ENCODE results near the gene KLHL21. TPM values are rescaled to one million over a fixed set of nuclear protein-coding genes. Genes with fewer than 3 reads are reported as not detected.

The KLHL21 gene
- total RNA-seq, 2 donors from 2014 or later, result 20.2 to 46.2 TPM

- peaks cover 3 to 9% of the 10 kb centered on the region in 2 donors for H3K4me1 Mint-ChIP-seq (ENCODE audit: low read depth in 2 of 2)
- no peak overlapping the region for H3K4me3 Mint-ChIP-seq
- DNase-seq (ENCODE audit: low spot score), result no peak
- no peaks in the 10 kb centered on the region for H3K9me3 Mint-ChIP-seq
- H3K27me3 Mint-ChIP-seq, result no peaks in the 10 kb centered on the region
- ATAC-seq, result no peak
- no peak overlapping the region for H3K27ac Mint-ChIP-seq
- no peaks in the 10 kb centered on the region for H3K36me3 Mint-ChIP-seq
These were observed 30.2 kb upstream of the KLHL21 start for GRCh38 chr1:6632588-6633514.

- Mint-ChIP-seq H3K4me3 (no peak overlapping the region), H3K4me1 (ENCODE audit: low read depth in 2 of 2) (peaks cover 14 to 24% of the 10 kb centered on the region in 2 donors), H3K27me3 (no peaks in the 10 kb centered on the region), H3K27ac (no peak overlapping the region), H3K9me3 (no peaks in the 10 kb centered on the region), H3K36me3 (no peaks in the 10 kb centered on the region)
- no peak for DNase-seq (ENCODE audit: low spot score)
- ATAC-seq, result no peak
These were observed 28.4 kb upstream of the KLHL21 start for GRCh38 chr1:6631058-6631457.

- Mint-ChIP-seq H3K4me1 (ENCODE audit: low read depth in 2 of 2) (peaks cover 14 to 24% of the 10 kb centered on the region in 2 donors), H3K27me3 (no peaks in the 10 kb centered on the region), H3K9me3 (no peaks in the 10 kb centered on the region), H3K4me3 (no peak overlapping the region), H3K36me3 (no peaks in the 10 kb centered on the region), H3K27ac (no peak overlapping the region)
- no peak for ATAC-seq
- DNase-seq (ENCODE audit: low spot score), result no peak
These were observed 27.4 kb upstream of the KLHL21 start for GRCh38 chr1:6630027-6630426.

- H3K4me1 Mint-ChIP-seq (ENCODE audit: low read depth in 2 of 2), result peaks cover 18 to 28% of the 10 kb centered on the region in 2 donors
- ATAC-seq (no peak), DNase-seq (ENCODE audit: low spot score) (no peak)
- no peak overlapping the region for H3K4me3 Mint-ChIP-seq
- H3K27me3 Mint-ChIP-seq, result no peaks in the 10 kb centered on the region
- H3K9me3 Mint-ChIP-seq, result no peaks in the 10 kb centered on the region
- H3K36me3 Mint-ChIP-seq, result no peaks in the 10 kb centered on the region
- no peak overlapping the region for H3K27ac Mint-ChIP-seq
These were observed 26.4 kb upstream of the KLHL21 start for GRCh38 chr1:6628971-6629479.

- DNase-seq (ENCODE audit: low spot score) (no peak), ATAC-seq (no peak)
- Mint-ChIP-seq H3K4me1 (ENCODE audit: low read depth in 2 of 2) (peaks cover 27 to 31% of the 10 kb centered on the region in 2 donors), H3K9me3 (no peaks in the 10 kb centered on the region), H3K27me3 (no peaks in the 10 kb centered on the region), H3K27ac (peak overlapping the region; percentile 13 to 69), H3K36me3 (no peaks in the 10 kb centered on the region), H3K4me3 (peak overlapping the region; percentile 93)
These were observed 25.3 kb upstream of the KLHL21 start for GRCh38 chr1:6627841-6628545.

GRCh38 chr1:6627031-6627430, 24.4 kb upstream of the KLHL21 start:
- peaks cover 27 to 31% of the 10 kb centered on the region in 2 donors for H3K4me1 Mint-ChIP-seq (ENCODE audit: low read depth in 2 of 2)
- no peaks in the 10 kb centered on the region for H3K36me3 Mint-ChIP-seq
- H3K27ac Mint-ChIP-seq, result peak overlapping the region; percentile 13 to 83
- DNase-seq (ENCODE audit: low spot score) (no peak), ATAC-seq (no peak)
- H3K27me3 Mint-ChIP-seq, result no peaks in the 10 kb centered on the region
- H3K9me3 Mint-ChIP-seq, result no peaks in the 10 kb centered on the region
- peak overlapping the region; percentile 93 for H3K4me3 Mint-ChIP-seq

GRCh38 chr1:6625584-6626149, 23.0 kb upstream of the KLHL21 start:
- H3K4me1 Mint-ChIP-seq (ENCODE audit: low read depth in 2 of 2), result peaks cover 27 to 31% of the 10 kb centered on the region in 2 donors
- no peak for DNase-seq (ENCODE audit: low spot score)
- no peaks in the 10 kb centered on the region for H3K36me3 Mint-ChIP-seq
- ATAC-seq, result peak in 1 of 2 donors; percentile 57
- H3K27ac Mint-ChIP-seq, result peak overlapping the region in 1 of 2 donors; percentile 83
- no peaks in the 10 kb centered on the region for H3K9me3 Mint-ChIP-seq
- no peaks in the 10 kb centered on the region for H3K27me3 Mint-ChIP-seq
- peak overlapping the region; percentile 93 for H3K4me3 Mint-ChIP-seq

- ATAC-seq (peak; percentile 97 to 98), DNase-seq (ENCODE audit: low spot score) (peak; percentile 89)
- Mint-ChIP-seq H3K4me3 (peak within 1 kb of the TSS; percentile 93), H3K27me3 (no peaks in the 10 kb centered on the region), H3K4me1 (ENCODE audit: low read depth in 2 of 2) (peaks cover 27 to 31% of the 10 kb centered on the region in 2 donors), H3K36me3 (no peaks in the 10 kb centered on the region), H3K27ac (peak within 1 kb of the TSS in 1 of 2 donors; percentile 83), H3K9me3 (no peaks in the 10 kb centered on the region)
These were observed 22.3 kb upstream of the KLHL21 start, which contains the start of gene THAP3 for GRCh38 chr1:6624710-6625583. Gene THAP3, plus strand, starts transcription at chr1:6624868. Its CDS starts 351 bp downstream, at chr1:6625219.

- Mint-ChIP-seq H3K27me3 (no peaks in the 10 kb centered on the region), H3K4me3 (no peak overlapping the region), H3K9me3 (no peaks in the 10 kb centered on the region), H3K27ac (no peak overlapping the region), H3K4me1 (ENCODE audit: low read depth in 2 of 2) (peaks cover 25 to 27% of the 10 kb centered on the region in 2 donors), H3K36me3 (no peaks in the 10 kb centered on the region)
- ATAC-seq (no peak), DNase-seq (ENCODE audit: low spot score) (no peak)
These were observed 20.7 kb upstream of the KLHL21 start for GRCh38 chr1:6623269-6623965.

- H3K4me1 Mint-ChIP-seq (ENCODE audit: low read depth in 2 of 2), result peaks cover 19 to 21% of the 10 kb centered on the region in 2 donors
- no peak for DNase-seq (ENCODE audit: low spot score)
- H3K27me3 Mint-ChIP-seq, result no peaks in the 10 kb centered on the region
- no peak for ATAC-seq
- no peaks in the 10 kb centered on the region for H3K9me3 Mint-ChIP-seq
- no peak overlapping the region for H3K4me3 Mint-ChIP-seq
- H3K27ac Mint-ChIP-seq, result no peak overlapping the region
- H3K36me3 Mint-ChIP-seq, result no peaks in the 10 kb centered on the region
These were observed 19.9 kb upstream of the KLHL21 start for GRCh38 chr1:6622396-6623152.

- DNase-seq (ENCODE audit: low spot score) (no peak), ATAC-seq (no peak)
- Mint-ChIP-seq H3K36me3 (no peaks in the 10 kb centered on the region), H3K27me3 (no peaks in the 10 kb centered on the region), H3K4me1 (ENCODE audit: low read depth in 2 of 2) (peaks cover 15 to 17% of the 10 kb centered on the region in 2 donors), H3K4me3 (no peak overlapping the region), H3K9me3 (no peaks in the 10 kb centered on the region), H3K27ac (no peak overlapping the region)
These were observed 19.0 kb upstream of the KLHL21 start for GRCh38 chr1:6621429-6622391.

Measured in natural killer cell treated with Interleukin-12 subunit alpha and Interleukin-12 subunit beta and Interleukin-15 and Interleukin-18, amount 100 ng/mL, for 72 hours (primary cell).